GM12801 (cell line): ENCODE data around the gene FBXL19.

ENCODE experiments used
- CTCF ChIP-seq: IDR thresholded peaks from one replicate; pipeline ENCODE4 v1.5.1; 2011; ENCODE audit warnings: control low read depth; ENCODE audit not compliant: insufficient read length; ENCODE audit errors: extremely low read depth

The FBXL19 gene

GRCh38 chr16:30900588-30900987 is 22.8 kb upstream of the FBXL19 start:
- no peak for TF ChIP-seq CTCF

GRCh38 chr16:30901201-30902028 is 22.0 kb upstream of the FBXL19 start:
- no peak for TF ChIP-seq CTCF

GRCh38 chr16:30902029-30902972 is 21.1 kb upstream of the FBXL19 start:
- TF ChIP-seq CTCF: no peak

- no peak for TF ChIP-seq CTCF
Measured at GRCh38 chr16:30903002-30903401, 20.4 kb upstream of the FBXL19 start.

- TF ChIP-seq CTCF: no peak
Measured at GRCh38 chr16:30903596-30903995, 19.8 kb upstream of the FBXL19 start.

- TF ChIP-seq CTCF: no peak
Measured at GRCh38 chr16:30904114-30904780, 19.1 kb upstream of the FBXL19 start.

GRCh38 chr16:30907064-30907463 is 16.3 kb upstream of the FBXL19 start:
- no peak for TF ChIP-seq CTCF
